Keratinocyte (primary cell): ENCODE data around the gene ARMC10. TPM values are rescaled to one million over a fixed set of nuclear protein-coding genes. Genes with fewer than 3 reads are reported as not detected.

Source experiments
- DNase-seq: peaks from one replicate; pipeline ENCODE4 v3.0.0-alpha.2; 2011; ENCODE audit warnings: low read depth, missing footprints, low spot score
- FAIRE-seq: peaks from 2 replicates; lab custom pipeline; 2011; peaks lifted over from hg19 to GRCh38; lab: Jason Lieb, UNC
- H2AFZ ChIP-seq: 2 replicates; pipeline ENCODE4 v1.6.0; 2012; ENCODE audit warnings: low read length, control low read depth, inconsistent platforms; ENCODE audit not compliant: control insufficient read depth
- H3K27ac ChIP-seq: 2 replicates; pipeline ENCODE4 v1.5.1; 2011; ENCODE audit warnings: low read length; ENCODE audit not compliant: control insufficient read depth, insufficient read depth
- H3K27me3 ChIP-seq: 3 replicates; pipeline ENCODE4 v1.6.0; 2011; ENCODE audit warnings: low read length; ENCODE audit not compliant: control insufficient read depth, insufficient read depth; ENCODE audit errors: extremely low read depth
- H3K36me3 ChIP-seq, 2 experiments: 2 replicates in 1 of 2; 3 replicates in 1 of 2; pipeline ENCODE4 v1.5.1; 2011; ENCODE audit warnings: low read length in 2 of 2, mild to moderate bottlenecking in 1 of 2; ENCODE audit not compliant: control insufficient read depth in 2 of 2, insufficient read depth in 2 of 2; ENCODE audit errors: extremely low read depth in 1 of 2
- H3K4me1 ChIP-seq: 3 replicates; pipeline ENCODE4 v1.5.1; 2011; ENCODE audit warnings: low read length; ENCODE audit not compliant: control insufficient read depth, insufficient read depth; ENCODE audit errors: extremely low read depth
- H3K4me2 ChIP-seq: 3 replicates; pipeline ENCODE4 v1.6.0; 2011; ENCODE audit warnings: low read depth, low read length; ENCODE audit not compliant: control insufficient read depth, insufficient read depth; ENCODE audit errors: extremely low read depth
- H3K4me3 ChIP-seq, 3 experiments: fragments of 200-600 bp in 1 of 3; sonication (generic) in 1 of 3; 2 replicates in 2 of 3; 3 replicates in 1 of 3; pipeline ENCODE4 v1.5.1; 2011 to 2016; ENCODE audit warnings: low read length in 3 of 3, mild to moderate bottlenecking in 3 of 3, control low read depth in 2 of 3, inconsistent platforms in 1 of 3, low read depth in 1 of 3, mixed read lengths in 1 of 3, mixed run types in 1 of 3, moderate library complexity in 1 of 3; ENCODE audit not compliant: control insufficient read depth in 2 of 3, insufficient read depth in 2 of 3; ENCODE audit errors: extremely low read depth in 1 of 3
- H3K79me2 ChIP-seq: 2 replicates; pipeline ENCODE4 v1.6.0; 2012; ENCODE audit warnings: low read length; ENCODE audit not compliant: control insufficient read depth, insufficient read depth
- H3K9ac ChIP-seq: 3 replicates; pipeline ENCODE4 v1.6.0; 2011; ENCODE audit warnings: low read length; ENCODE audit not compliant: control insufficient read depth, insufficient read depth; ENCODE audit errors: extremely low read depth
- H3K9me1 ChIP-seq: 3 replicates; pipeline ENCODE4 v1.6.0; 2011; ENCODE audit warnings: low read length; ENCODE audit not compliant: control insufficient read depth, insufficient read depth; ENCODE audit errors: extremely low read depth
- H3K9me3 ChIP-seq: 2 replicates; pipeline ENCODE4 v1.5.1; 2012; ENCODE audit warnings: low read depth, low read length; ENCODE audit not compliant: control insufficient read depth
- H4K20me1 ChIP-seq: 3 replicates; pipeline ENCODE4 v1.6.0; 2011; ENCODE audit warnings: low read length; ENCODE audit not compliant: control insufficient read depth, insufficient read depth; ENCODE audit errors: extremely low read depth
- EZH2 ChIP-seq: IDR thresholded peaks from one replicate; pipeline ENCODE4 v1.6.1; 2012; ENCODE audit warnings: inconsistent platforms, mild to moderate bottlenecking, low read length, moderate library complexity
- dilution Hi-C: fragments of 300-500 bp; cut with MboI; formaldehyde crosslinking; loops from one replicate; pipeline ENCODE4 v1.7.0; 2020; ENCODE audit warnings: low sequenced_read_pairs; ENCODE audit not compliant: extremely low pct_ligation_motif_present
- polyA plus RNA-seq, 5 experiments: library from polyadenylated mRNA; depleted of rRNA in 3 of 5; stranded (reverse) in 3 of 5; stranded (forward) in 1 of 5; unstranded in 1 of 5; fragments of >200 nt; gene quantifications; 1 replicate in 1 of 5; 2 replicates in 3 of 5; 3 replicates in 1 of 5; pipeline versions ENCODE4 v1.2.1 to v1.2.3, GENCODE V29; 2011 to 2012; ENCODE audit warnings: missing spikeins in 2 of 5, low read depth in 1 of 5, low replicate concordance in 1 of 5
- TF ChIP-seq, protein P1 (sequence below), 3 experiments: IDR thresholded peaks in 1 of 3; conservative IDR thresholded peaks in 1 of 3; optimal IDR thresholded peaks in 1 of 3; 2 replicates in 2 of 3; 3 replicates in 1 of 3; pipeline versions ENCODE3 to v1.5.1; 2011; ENCODE audit warnings: low read length in 3 of 3, mild to moderate bottlenecking in 3 of 3, moderate library complexity in 2 of 3, control low read depth in 1 of 3, inconsistent platforms in 1 of 3; ENCODE audit not compliant: insufficient read depth in 2 of 3; ENCODE audit errors: extremely low read depth in 1 of 3

Gene ARMC10
- polyA plus RNA-seq, 1 donor (not counting 4 experiments of a cell fraction or from before 2014, with no cell fraction given): 47.1 TPM

DNA sequence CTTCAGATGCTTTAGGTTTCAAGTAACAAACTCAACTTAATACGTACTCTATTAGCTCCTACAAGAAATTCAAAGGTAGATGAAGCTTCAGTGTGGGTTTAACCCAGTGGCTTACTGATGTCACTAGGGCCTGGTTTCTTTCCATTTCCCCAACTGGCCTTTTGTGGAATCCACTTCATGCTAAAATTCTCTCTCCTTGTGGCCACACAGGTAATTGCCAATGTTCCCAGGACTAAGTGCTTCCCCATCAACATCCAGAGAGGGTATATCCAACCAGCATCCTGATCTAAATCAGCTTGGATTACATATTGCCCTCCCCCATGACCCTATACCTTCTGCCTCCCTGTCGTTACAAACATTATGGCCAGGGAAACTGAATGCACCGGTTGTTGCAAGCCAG lies 11.0 kb upstream of the ARMC10 start:
- no peaks in the 10 kb centered on the region for H3K27me3 ChIP-seq
- no peak overlapping the region for H3K4me2 ChIP-seq
- dilution Hi-C loops: no loop called here
- no peaks in the 10 kb centered on the region for H4K20me1 ChIP-seq
- H3K9me3 ChIP-seq: no peaks in the 10 kb centered on the region
- no peak for FAIRE-seq
- H3K36me3 ChIP-seq: no peaks in the 10 kb centered on the region
- H3K4me3 ChIP-seq: no peak overlapping the region
- no peaks in the 10 kb centered on the region for H3K9me1 ChIP-seq
- no peak overlapping the region for H2AFZ ChIP-seq
- H3K79me2 ChIP-seq: no peaks in the 10 kb centered on the region
- no peak overlapping the region for H3K27ac ChIP-seq
- no peak overlapping the region for H3K9ac ChIP-seq
- no peaks in the 10 kb centered on the region for H3K4me1 ChIP-seq
- no peak for DNase-seq
- TF ChIP-seq, protein P1, sequence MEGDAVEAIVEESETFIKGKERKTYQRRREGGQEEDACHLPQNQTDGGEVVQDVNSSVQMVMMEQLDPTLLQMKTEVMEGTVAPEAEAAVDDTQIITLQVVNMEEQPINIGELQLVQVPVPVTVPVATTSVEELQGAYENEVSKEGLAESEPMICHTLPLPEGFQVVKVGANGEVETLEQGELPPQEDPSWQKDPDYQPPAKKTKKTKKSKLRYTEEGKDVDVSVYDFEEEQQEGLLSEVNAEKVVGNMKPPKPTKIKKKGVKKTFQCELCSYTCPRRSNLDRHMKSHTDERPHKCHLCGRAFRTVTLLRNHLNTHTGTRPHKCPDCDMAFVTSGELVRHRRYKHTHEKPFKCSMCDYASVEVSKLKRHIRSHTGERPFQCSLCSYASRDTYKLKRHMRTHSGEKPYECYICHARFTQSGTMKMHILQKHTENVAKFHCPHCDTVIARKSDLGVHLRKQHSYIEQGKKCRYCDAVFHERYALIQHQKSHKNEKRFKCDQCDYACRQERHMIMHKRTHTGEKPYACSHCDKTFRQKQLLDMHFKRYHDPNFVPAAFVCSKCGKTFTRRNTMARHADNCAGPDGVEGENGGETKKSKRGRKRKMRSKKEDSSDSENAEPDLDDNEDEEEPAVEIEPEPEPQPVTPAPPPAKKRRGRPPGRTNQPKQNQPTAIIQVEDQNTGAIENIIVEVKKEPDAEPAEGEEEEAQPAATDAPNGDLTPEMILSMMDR (optimal IDR thresholded peaks at IDR 0.05 in 1 of 3, IDR thresholded peaks at IDR 0.05 in 1 of 3, conservative IDR thresholded peaks at IDR 0.05 in 1 of 3; ENCODE audit: extremely low read depth in 1 of 3, insufficient read depth in 2 of 3, low read length in 3 of 3): no peak
- no peak for TF ChIP-seq EZH2

DNA sequence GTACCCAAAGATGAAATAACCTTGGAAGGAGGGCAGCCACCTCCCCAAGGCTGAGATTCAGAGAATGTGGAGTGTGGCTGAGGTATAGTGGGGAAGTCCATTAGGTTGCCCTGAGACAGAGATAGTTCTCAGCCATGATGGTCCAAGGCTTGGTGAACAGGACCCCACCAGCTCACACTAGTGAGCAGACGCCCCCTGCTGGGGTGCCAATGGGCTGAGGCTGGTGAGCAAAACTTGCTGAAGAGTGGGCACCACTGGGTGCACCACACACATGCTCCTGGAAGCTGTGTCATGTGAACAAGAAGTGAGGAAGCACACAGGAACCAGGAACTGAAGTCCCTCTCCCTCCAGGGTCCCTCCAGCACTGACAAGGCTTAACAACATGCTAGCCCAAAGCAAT lies 9.3 kb upstream of the ARMC10 start:
- Histone ChIP-seq H3K4me1 (no peaks in the 10 kb centered on the region), H3K9me3 (no peaks in the 10 kb centered on the region), H4K20me1 (no peaks in the 10 kb centered on the region), H3K27ac (no peak overlapping the region), H3K4me3 (no peak overlapping the region), H3K4me2 (no peak overlapping the region), H3K27me3 (no peaks in the 10 kb centered on the region), H3K36me3 (no peaks in the 10 kb centered on the region), H3K9me1 (no peaks in the 10 kb centered on the region), H2AFZ (peak overlapping the region; percentile 44), H3K79me2 (no peaks in the 10 kb centered on the region), H3K9ac (no peak overlapping the region)
- FAIRE-seq (no peak), DNase-seq (peak; percentile 15)
- no peak for TF ChIP-seq EZH2
- TF ChIP-seq, protein P1 (optimal IDR thresholded peaks at IDR 0.05 in 1 of 3, IDR thresholded peaks at IDR 0.05 in 1 of 3, conservative IDR thresholded peaks at IDR 0.05 in 1 of 3; ENCODE audit: extremely low read depth in 1 of 3, insufficient read depth in 2 of 3, low read length in 3 of 3): peak; percentile 67 to 76 (median 67)
- dilution Hi-C loops: no loop called here
